Effector CD8-positive, alpha-beta T cell (primary cell): ENCODE data around the gene LDHB.
"Not testable (repeated sequence)": the region's sequence is repeated elsewhere in the genome, so short reads cannot be mapped to it uniquely, and the experiment has no call there.

ENCODE experiments used
- DNase-seq: peaks from one replicate; lab custom pipeline; 2025; lab: John Stamatoyannopoulos, UW
- total RNA-seq, 4 experiments: gene quantifications; one replicate each; lab custom pipeline; 2026; lab: John Stamatoyannopoulos, UW

LDHB gene
- 11.8 to 23.7 (median 16.1) reads per million in 4 experiments for total RNA-seq

GRCh38 chr12:21657326-21658077 lies at the start of gene LDHB:
TSS of gene LDHB (minus strand) at chr12:21657842. CDS start at chr12:21654671, 3,171 bp downstream.
- DNase-seq = peak; percentile 85

- DNase-seq = no peak
Observed at GRCh38 chr12:21704847-21705246, 47.2 kb upstream of the LDHB start.

GRCh38 chr12:21699851-21700250 lies 42.2 kb upstream of the LDHB start:
- DNase-seq = no peak

GRCh38 chr12:21697904-21698630 lies 40.4 kb upstream of the LDHB start:
- DNase-seq = no peak

- DNase-seq = no peak
Observed at GRCh38 chr12:21696625-21697024, 39.0 kb upstream of the LDHB start.

- no peak for DNase-seq
Observed at GRCh38 chr12:21695986-21696385, 38.3 kb upstream of the LDHB start.

GRCh38 chr12:21694660-21695059 lies 37.0 kb upstream of the LDHB start:
- no peak for DNase-seq

- no peak for DNase-seq
Observed at GRCh38 chr12:21691515-21691914, 33.9 kb upstream of the LDHB start.

DNA sequence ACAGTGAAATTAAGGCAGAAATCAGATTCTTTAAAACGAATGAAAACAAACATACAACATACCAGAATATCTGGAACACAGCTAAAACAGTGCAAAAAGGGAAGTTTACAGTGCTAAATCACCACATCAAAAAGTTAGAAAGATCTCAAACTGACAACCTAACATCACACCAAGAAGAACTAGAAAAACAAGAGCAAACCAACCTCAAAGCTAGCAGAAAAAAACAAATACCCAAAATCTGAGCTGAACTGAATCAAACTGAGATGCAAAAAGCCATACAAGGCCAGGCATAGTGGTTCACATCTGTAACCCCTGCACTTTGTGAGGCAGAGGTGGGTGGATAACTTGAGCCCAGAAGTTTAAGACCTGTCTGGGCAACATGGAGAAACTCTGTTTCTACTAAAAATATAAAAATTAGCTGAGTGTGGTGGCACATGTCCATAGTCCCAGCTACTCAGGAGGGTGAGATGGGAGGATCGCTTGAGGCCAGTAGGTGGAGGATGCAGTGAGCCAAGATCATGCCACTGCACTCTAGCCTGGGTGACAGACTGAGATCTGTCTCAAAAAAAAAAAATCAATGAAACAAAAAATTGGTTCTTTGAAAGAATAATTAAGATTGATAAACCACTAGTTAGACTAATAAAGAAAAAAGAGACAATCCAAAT lies 33.2 kb upstream of the LDHB start:
- no peak for DNase-seq

DNA sequence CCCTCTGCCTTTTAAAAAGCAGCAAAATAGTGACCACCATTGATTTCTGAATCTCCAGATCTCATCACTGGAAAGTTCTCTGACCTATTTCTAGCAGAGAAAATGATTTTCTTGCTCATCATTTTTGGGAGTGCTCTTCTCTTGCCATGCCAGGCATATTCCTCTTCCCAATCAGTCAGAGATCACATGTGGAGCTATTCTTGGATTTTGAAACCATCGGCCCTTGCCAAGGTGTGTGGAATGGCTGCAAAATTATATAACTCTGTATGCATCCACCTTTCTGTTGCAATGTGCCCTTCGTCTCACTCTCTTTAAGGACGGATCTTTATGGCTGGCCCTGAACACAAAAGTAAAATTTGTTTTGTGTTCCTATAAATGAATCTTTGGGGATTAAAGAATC lies 25.5 kb upstream of the LDHB start:
- no peak for DNase-seq

DNA sequence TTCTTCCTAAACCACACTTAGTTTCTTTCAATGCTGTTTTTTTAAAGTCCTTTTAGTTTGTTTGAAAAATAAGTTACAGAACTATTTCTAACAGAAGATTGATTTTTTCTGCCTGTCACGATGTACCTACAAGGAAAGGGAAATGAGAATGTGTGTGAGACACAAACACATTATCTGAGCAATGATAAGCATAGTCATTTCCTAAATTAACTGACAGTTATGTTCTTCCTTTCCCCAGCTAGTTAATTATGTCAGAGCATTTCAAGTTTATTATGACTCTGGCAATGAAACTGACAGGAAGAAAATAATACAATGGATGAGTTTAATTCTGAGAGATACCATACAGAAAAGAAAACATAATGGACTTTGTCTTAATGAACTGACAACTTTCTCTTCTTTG lies 21.3 kb upstream of the LDHB start:
- DNase-seq = no peak

GRCh38 chr12:21677622-21678277 lies 20.1 kb upstream of the LDHB start:
- no peak for DNase-seq

GRCh38 chr12:21677204-21677603 lies 19.6 kb upstream of the LDHB start:
- no peak for DNase-seq

DNA sequence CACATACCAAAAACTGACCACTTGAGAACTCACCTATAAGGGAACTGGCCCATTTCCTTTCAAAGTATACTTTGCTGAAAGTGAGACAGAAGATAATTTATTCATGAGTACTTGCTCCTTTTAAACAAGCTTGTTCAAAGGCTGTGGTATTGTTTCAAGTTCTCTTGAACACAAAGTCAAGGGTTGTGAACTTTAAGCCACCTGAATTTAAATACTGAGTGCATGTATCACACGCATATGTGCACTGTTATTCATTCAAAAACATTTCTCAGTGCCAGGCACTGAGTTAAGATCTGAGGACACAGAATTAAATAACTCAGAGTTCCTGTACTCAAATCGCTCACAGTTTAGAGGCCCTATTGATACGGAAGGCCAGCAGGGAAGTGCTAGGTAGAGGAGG lies 19.1 kb upstream of the LDHB start:
- no peak for DNase-seq

GRCh38 chr12:21675641-21676040 lies 18.0 kb upstream of the LDHB start:
- DNase-seq = no peak

DNA sequence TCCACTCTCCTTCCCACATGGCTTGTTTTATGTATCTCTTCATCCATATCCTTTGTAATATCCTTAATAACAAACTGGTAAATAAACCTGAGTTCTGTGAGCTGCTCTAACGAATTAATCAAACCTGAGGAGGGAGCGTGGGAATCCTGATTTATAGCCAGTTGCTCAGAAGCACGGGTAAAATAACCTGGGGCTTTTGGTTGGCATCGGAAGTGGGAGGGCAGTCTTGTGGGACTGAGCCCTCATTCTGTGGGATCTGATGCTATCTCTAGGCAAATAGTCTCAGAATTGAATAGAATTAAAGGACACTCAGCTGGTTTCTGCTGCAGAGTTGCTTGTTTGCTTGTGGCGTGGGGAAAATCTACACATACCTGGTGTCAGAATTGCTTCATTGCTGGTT lies 17.5 kb upstream of the LDHB start:
- DNase-seq = no peak

DNA sequence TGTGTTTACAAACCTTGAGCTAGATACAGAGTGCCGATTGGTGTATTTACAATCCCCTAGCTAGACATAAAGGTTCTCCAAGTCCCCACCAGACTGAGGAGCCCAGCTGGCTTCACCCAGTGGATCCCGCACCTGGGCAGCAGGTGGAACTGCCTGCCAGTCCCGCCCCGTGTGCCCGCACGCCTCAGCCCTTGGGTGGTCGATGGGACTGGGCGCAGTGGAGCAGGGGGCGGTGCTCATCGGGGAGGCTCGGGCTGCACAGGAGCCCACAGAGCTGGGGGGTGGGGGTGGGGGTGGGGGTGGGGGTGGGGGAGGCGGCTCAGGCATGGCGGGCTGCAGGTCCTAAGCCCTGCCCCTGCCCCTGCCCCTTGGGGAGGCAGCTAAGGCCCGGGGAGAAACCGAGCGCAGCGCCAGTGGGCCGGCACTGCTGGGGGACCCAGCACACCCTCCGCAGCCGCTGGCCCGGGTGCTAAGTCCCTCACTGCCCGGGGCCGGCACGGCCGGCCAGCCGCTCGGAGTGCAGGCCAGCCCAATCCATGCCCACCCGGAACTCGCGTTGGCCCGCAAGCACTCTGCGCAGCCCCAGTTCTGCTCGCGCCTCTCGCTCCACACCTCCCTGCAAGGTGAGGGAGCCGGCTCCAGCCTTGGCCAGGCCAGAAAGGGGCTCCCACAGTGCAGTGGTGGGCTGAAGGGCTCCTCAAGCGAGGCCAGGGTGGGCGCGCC lies 16.3 kb upstream of the LDHB start:
- not testable (repeated sequence) for DNase-seq

- DNase-seq = no peak
Observed at GRCh38 chr12:21672146-21672545, 14.5 kb upstream of the LDHB start.

- DNase-seq = no peak
Observed at GRCh38 chr12:21666722-21667121, 9.1 kb upstream of the LDHB start.

DNA sequence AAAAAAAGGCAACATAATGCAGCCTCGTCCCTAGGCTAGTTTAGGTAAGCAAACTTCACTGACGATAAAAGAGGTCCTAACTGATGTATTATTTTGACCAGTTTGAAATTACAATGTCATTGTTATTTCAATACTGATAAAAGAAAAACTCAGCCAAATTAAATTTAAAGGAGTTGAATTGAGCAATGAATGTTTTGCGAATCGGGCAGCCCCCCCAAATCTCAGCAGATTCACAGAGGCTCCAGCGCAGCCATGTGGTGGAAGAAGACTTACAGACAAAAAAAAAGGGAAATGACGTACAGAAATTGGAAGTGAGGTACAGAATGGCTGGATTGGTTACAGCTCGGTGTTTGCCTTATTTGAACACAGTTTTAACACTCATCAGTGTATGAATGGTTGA lies 8.2 kb upstream of the LDHB start:
- no peak for DNase-seq

GRCh38 chr12:21662122-21662792 lies 4.6 kb upstream of the LDHB start:
- DNase-seq = no peak
